T-cell (primary cell): Measurements from ENCODE around the gene PFN1. TPM values are rescaled to one million over a fixed set of nuclear protein-coding genes. Genes with fewer than 3 reads are reported as not detected.

Experiments used
- ATAC-seq, 4 experiments: fragments of 200-7000 bp in 3 of 4; fragments of 150-1000 bp in 1 of 4; cut with Tn5 transposase; replicated peaks in 1 of 4; 1 replicate in 3 of 4; 2 replicates in 1 of 4; pipeline ENCODE4 v1.10.0; 2021; ENCODE audit warnings: moderate library complexity in 3 of 4, mild to moderate bottlenecking in 2 of 4, moderate number of reproducible peaks in 1 of 4
- CTCF ChIA-PET, 2 donors: fragments of 300-600 bp; sonication (Branson Sonifier 250); formaldehyde crosslinking; loops; one replicate each; lab custom pipeline; 2022; ENCODE audit warnings: antibody characterized with exemption in 2 of 2; lab: Charles Lee
- POLR2A ChIA-PET, 2 donors: fragments of 300-600 bp; sonication (Branson Sonifier 250); formaldehyde crosslinking; loops; one replicate each; lab custom pipeline; 2022; ENCODE audit warnings: antibody characterized with exemption in 2 of 2; lab: Charles Lee
- DNase-seq, 35 experiments: peaks; one replicate each; pipeline versions ENCODE4 v3.0.0 to v3.0.0-alpha.2; 2013 to 2023
- H3K27ac ChIP-seq: one replicate; pipeline ENCODE4 v1.5.1; 2013; ENCODE audit warnings: low read length
- H3K27me3 ChIP-seq, 2 experiments: replicated peaks in 1 of 2; 1 replicate in 1 of 2; 2 replicates in 1 of 2; pipeline versions ENCODE4 v1.6.1 to v1.7.0; 2013; ENCODE audit warnings: low read length in 1 of 2, mixed read lengths in 1 of 2; ENCODE audit not compliant: control insufficient read depth in 2 of 2, insufficient read depth in 2 of 2; ENCODE audit errors: extremely low read depth in 1 of 2
- H3K36me3 ChIP-seq, 2 donors: 1 replicate in 1 of 2; 2 replicates in 1 of 2; pipeline versions ENCODE4 v1.6.1 to v1.7.0; 2013; ENCODE audit warnings: low read length in 1 of 2; ENCODE audit not compliant: control insufficient read depth in 2 of 2, insufficient read depth in 1 of 2; ENCODE audit errors: extremely low read depth in 1 of 2
- H3K4me1 ChIP-seq, 2 experiments: 1 replicate in 1 of 2; 2 replicates in 1 of 2; pipeline versions ENCODE4 v1.6.1 to v1.7.0; 2013; ENCODE audit warnings: low read length in 2 of 2, mixed read lengths in 1 of 2; ENCODE audit not compliant: insufficient read depth in 2 of 2, control insufficient read depth in 1 of 2; ENCODE audit errors: extremely low read depth in 1 of 2
- H3K4me3 ChIP-seq, 2 donors: 1 replicate in 1 of 2; 2 replicates in 1 of 2; pipeline versions ENCODE4 v1.5.1 to v1.7.0; 2013; ENCODE audit warnings: mild to moderate bottlenecking in 2 of 2, low read length in 1 of 2, moderate library complexity in 1 of 2; ENCODE audit not compliant: control insufficient read depth in 1 of 2; ENCODE audit errors: extremely low read depth in 1 of 2
- H3K9me3 ChIP-seq: 2 replicates; pipeline ENCODE4 v1.7.0; 2013
- H3K27ac Mint-ChIP-seq, 2 donors: one replicate each; pipeline ENCODE4 v1.8.0; 2020 to 2021; ENCODE audit warnings: mild to moderate bottlenecking in 2 of 2, mixed read lengths in 2 of 2
- H3K27me3 Mint-ChIP-seq, 2 donors: one replicate each; pipeline ENCODE4 v1.8.0; 2021 to 2022; ENCODE audit warnings: mixed read lengths in 2 of 2
- H3K36me3 Mint-ChIP-seq: one replicate; pipeline ENCODE4 v1.8.0; 2021; ENCODE audit warnings: mixed read lengths
- H3K4me1 Mint-ChIP-seq, 3 donors: one replicate each; pipeline ENCODE4 v1.8.0; 2020 to 2022; ENCODE audit warnings: mixed read lengths in 3 of 3, mild to moderate bottlenecking in 1 of 3
- H3K4me3 Mint-ChIP-seq, 3 donors: one replicate each; pipeline ENCODE4 v1.8.0; 2020 to 2022; ENCODE audit warnings: mild to moderate bottlenecking in 3 of 3, mixed read lengths in 3 of 3, moderate library complexity in 3 of 3
- H3K9me3 Mint-ChIP-seq, 3 donors: one replicate each; pipeline ENCODE4 v1.8.0; 2020 to 2022; ENCODE audit warnings: mixed read lengths in 3 of 3
- WGBS: methylation state at CpG from one replicate; pipeline ENCODE4 v1.1.5; 2013; ENCODE audit warnings: missing lambda C conversion rate; ENCODE audit not compliant: insufficient coverage; 5-methylcytosine and 5-hydroxymethylcytosine counted together
- total RNA-seq, 35 experiments: library from RNA in 6 of 35; stranded (reverse) in 6 of 35; fragments of 120-200 nt in 1 of 35; gene quantifications; one replicate each; pipeline versions ENCODE4 v1.2.1 to v1.2.4 and lab custom pipeline; 2013 to 2026

Gene PFN1
- total RNA-seq, 5 donors from 2014 or later (not counting 1 experiment from before 2014, with no cell fraction given): 654 to 853 (median 744) TPM

- H3K9me3 ChIP-seq: no peaks in the 10 kb centered on the region
- Mint-ChIP-seq H3K27ac (peak overlapping the region; percentile 96 to 97), H3K27me3 (no peaks in the 10 kb centered on the region), H3K4me3 (peak overlapping the region; percentile 97 to 100 (median 98)), H3K4me1 (peaks cover 69 to 77% (median 70%) of the 10 kb centered on the region in 3 donors), H3K9me3 (no peaks in the 10 kb centered on the region), H3K36me3 (peaks cover 50% of the 10 kb centered on the region)
- peaks cover 8 to 51% of the 10 kb centered on the region in 2 donors for H3K36me3 ChIP-seq
- WGBS: no CpG with 5 or more reads among the region's 4 CpGs
- peak overlapping the region; percentile 85 to 100 for H3K4me3 ChIP-seq
- no peaks in the 10 kb centered on the region for H3K27me3 ChIP-seq
- POLR2A ChIA-PET: interaction anchor here in 1 of 2 donors (0.6 to 1.4 kb wide), 2 partner anchors 22 to 91 kb away, joined by 3 to 5 read pairs; partner anchors contain the start of gene SPAG7
- CTCF ChIA-PET: interaction anchor here in 1 of 2 donors (1.0 kb wide), 1 partner anchor 21 kb away, joined by 4 read pairs; no protein-coding TSS in a partner anchor
- no peak for DNase-seq
- H3K27ac ChIP-seq: peak overlapping the region; percentile 97
- peaks cover 39 to 71% of the 10 kb centered on the region in 2 experiments for H3K4me1 ChIP-seq
- ATAC-seq: no peak
Observed at GRCh38 chr17:4945944-4946280, 2.4 kb downstream of the PFN1 start.

- ChIA-PET POLR2A (interaction anchor here in 1 of 2 donors (0.6 to 1.4 kb wide), 3 partner anchors 22 to 145 kb away, joined by 3 to 6 read pairs (median 5); partner anchors contain the start of gene SPAG7), CTCF (interaction anchor here in 1 of 2 donors (1.0 kb wide), 1 partner anchor 21 kb away, joined by 4 read pairs; no protein-coding TSS in a partner anchor)
- Histone ChIP-seq H3K36me3 (peaks cover 8 to 51% of the 10 kb centered on the region in 2 donors), H3K4me1 (peaks cover 39 to 66% of the 10 kb centered on the region in 2 experiments), H3K9me3 (no peaks in the 10 kb centered on the region), H3K27me3 (no peaks in the 10 kb centered on the region), H3K27ac (peak overlapping the region; percentile 97), H3K4me3 (peak overlapping the region; percentile 60 to 100)
- H3K27me3 Mint-ChIP-seq: no peaks in the 10 kb centered on the region
- ATAC-seq: peak in 3 of 4 experiments; percentile 24 to 31 (median 24)
- H3K4me1 Mint-ChIP-seq: peaks cover 63 to 75% (median 67%) of the 10 kb centered on the region in 3 donors
- DNase-seq: peak in 34 of 35 experiments; percentile 34 to 80 (median 52)
- peak overlapping the region; percentile 96 to 97 for H3K27ac Mint-ChIP-seq
- peak overlapping the region; percentile 97 to 100 (median 98) for H3K4me3 Mint-ChIP-seq
- H3K9me3 Mint-ChIP-seq: no peaks in the 10 kb centered on the region
- 14% methylated on average over 4 of the region's 7 CpGs for WGBS
- peaks cover 50% of the 10 kb centered on the region for H3K36me3 Mint-ChIP-seq
Observed at GRCh38 chr17:4945176-4945943, 3.0 kb downstream of the PFN1 start.

- WGBS: 0% methylated on average over 4 of the region's 8 CpGs
- H3K36me3 Mint-ChIP-seq: peaks cover 50% of the 10 kb centered on the region
- Histone ChIP-seq H3K36me3 (peaks cover 8 to 51% of the 10 kb centered on the region in 2 donors), H3K27ac (peak overlapping the region; percentile 97), H3K9me3 (no peaks in the 10 kb centered on the region), H3K27me3 (no peaks in the 10 kb centered on the region), H3K4me1 (peaks cover 39 to 62% of the 10 kb centered on the region in 2 experiments), H3K4me3 (peak overlapping the region; percentile 60 to 100)
- ChIA-PET POLR2A (interaction anchor here in 1 of 2 donors (0.6 to 1.4 kb wide), 2 partner anchors 23 to 145 kb away, joined by 5 to 6 read pairs; partner anchors contain the start of gene SPAG7), CTCF (interaction anchor here in 1 of 2 donors (1.0 kb wide), 1 partner anchor 22 kb away, joined by 4 read pairs; no protein-coding TSS in a partner anchor)
- peak overlapping the region; percentile 97 to 100 (median 98) for H3K4me3 Mint-ChIP-seq
- no peaks in the 10 kb centered on the region for H3K9me3 Mint-ChIP-seq
- no peaks in the 10 kb centered on the region for H3K27me3 Mint-ChIP-seq
- peak overlapping the region; percentile 96 to 97 for H3K27ac Mint-ChIP-seq
- ATAC-seq (no peak), DNase-seq (peak in 1 of 35 experiments; percentile 22)
- H3K4me1 Mint-ChIP-seq: peaks cover 62 to 72% (median 67%) of the 10 kb centered on the region in 3 donors
Observed at GRCh38 chr17:4944554-4945175, 3.7 kb downstream of the PFN1 start.

- CTCF ChIA-PET: no interaction called here
- H3K36me3 ChIP-seq: peaks cover 8 to 51% of the 10 kb centered on the region in 2 donors
- Mint-ChIP-seq H3K9me3 (no peaks in the 10 kb centered on the region), H3K4me1 (peaks cover 64 to 73% (median 69%) of the 10 kb centered on the region in 3 donors), H3K27me3 (no peaks in the 10 kb centered on the region), H3K36me3 (peaks cover 50% of the 10 kb centered on the region), H3K27ac (peak overlapping the region; percentile 96 to 97), H3K4me3 (peak overlapping the region; percentile 97 to 100 (median 98))
- H3K4me3 ChIP-seq: peak overlapping the region; percentile 60 to 100
- no peaks in the 10 kb centered on the region for H3K9me3 ChIP-seq
- H3K4me1 ChIP-seq: peaks cover 39 to 66% of the 10 kb centered on the region in 2 experiments
- POLR2A ChIA-PET: no interaction called here
- peak overlapping the region; percentile 97 for H3K27ac ChIP-seq
- WGBS: 0% methylated on average over 1 of the region's 3 CpGs
- no peaks in the 10 kb centered on the region for H3K27me3 ChIP-seq
- DNase-seq: peak in 31 of 35 experiments; percentile 17 to 77 (median 39)
- ATAC-seq: peak in 3 of 4 experiments; percentile 13 to 18 (median 17)
Observed at GRCh38 chr17:4944163-4944553, 4.2 kb downstream of the PFN1 start.

GRCh38 chr17:4942760-4943508, 5.4 kb downstream of the PFN1 start:
- H3K36me3 Mint-ChIP-seq: peaks cover 50% of the 10 kb centered on the region
- no peak for ATAC-seq
- Histone ChIP-seq H3K9me3 (no peaks in the 10 kb centered on the region), H3K27me3 (no peaks in the 10 kb centered on the region), H3K4me1 (peaks cover 39 to 76% of the 10 kb centered on the region in 2 experiments), H3K36me3 (peaks cover 8 to 58% of the 10 kb centered on the region in 2 donors), H3K4me3 (peak overlapping the region; percentile 60 to 100), H3K27ac (peak overlapping the region; percentile 97)
- H3K4me1 Mint-ChIP-seq: peaks cover 74 to 79% (median 79%) of the 10 kb centered on the region in 3 donors
- H3K4me3 Mint-ChIP-seq: peak overlapping the region; percentile 91 to 100 (median 94)
- CTCF ChIA-PET: no interaction called here
- POLR2A ChIA-PET: no interaction called here
- 100% methylated on average over 1 of the region's 13 CpGs for WGBS
- no peaks in the 10 kb centered on the region for H3K9me3 Mint-ChIP-seq
- peak overlapping the region; percentile 96 to 97 for H3K27ac Mint-ChIP-seq
- H3K27me3 Mint-ChIP-seq: no peaks in the 10 kb centered on the region
- DNase-seq: no peak
